ENCODE measurements around the gene POLG.

DNA sequence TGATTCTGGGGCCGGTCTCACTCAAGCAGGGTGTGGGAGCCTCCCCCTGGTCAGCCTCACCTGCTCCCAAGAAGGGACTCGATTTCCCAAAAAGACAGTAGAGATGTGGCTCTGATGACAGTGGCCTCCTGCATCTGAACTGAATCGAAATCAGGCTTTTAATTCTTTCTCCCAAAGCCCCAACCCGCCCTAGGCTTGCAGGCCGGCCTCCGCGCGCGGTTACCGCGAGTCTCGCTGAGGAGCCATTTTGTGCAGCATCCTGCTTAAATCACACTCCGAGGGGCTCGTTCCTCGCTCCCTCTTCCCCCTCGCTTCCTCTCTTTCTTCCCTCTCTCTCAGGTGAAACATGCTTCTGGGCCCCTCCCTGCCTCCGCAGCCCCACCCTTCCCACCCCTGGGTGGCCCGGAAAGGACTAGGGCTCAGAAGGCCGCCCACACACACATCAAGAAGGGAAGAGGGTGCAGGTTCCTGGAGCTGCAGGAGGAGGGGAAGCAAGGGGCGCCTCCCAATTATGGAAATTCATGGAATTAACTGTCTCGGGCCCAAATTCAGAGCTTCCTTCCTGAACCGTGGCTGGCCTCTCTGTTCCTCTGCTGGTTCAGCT is 30.9 kb upstream of the POLG start:
- TF ChIP-seq, protein P1, sequence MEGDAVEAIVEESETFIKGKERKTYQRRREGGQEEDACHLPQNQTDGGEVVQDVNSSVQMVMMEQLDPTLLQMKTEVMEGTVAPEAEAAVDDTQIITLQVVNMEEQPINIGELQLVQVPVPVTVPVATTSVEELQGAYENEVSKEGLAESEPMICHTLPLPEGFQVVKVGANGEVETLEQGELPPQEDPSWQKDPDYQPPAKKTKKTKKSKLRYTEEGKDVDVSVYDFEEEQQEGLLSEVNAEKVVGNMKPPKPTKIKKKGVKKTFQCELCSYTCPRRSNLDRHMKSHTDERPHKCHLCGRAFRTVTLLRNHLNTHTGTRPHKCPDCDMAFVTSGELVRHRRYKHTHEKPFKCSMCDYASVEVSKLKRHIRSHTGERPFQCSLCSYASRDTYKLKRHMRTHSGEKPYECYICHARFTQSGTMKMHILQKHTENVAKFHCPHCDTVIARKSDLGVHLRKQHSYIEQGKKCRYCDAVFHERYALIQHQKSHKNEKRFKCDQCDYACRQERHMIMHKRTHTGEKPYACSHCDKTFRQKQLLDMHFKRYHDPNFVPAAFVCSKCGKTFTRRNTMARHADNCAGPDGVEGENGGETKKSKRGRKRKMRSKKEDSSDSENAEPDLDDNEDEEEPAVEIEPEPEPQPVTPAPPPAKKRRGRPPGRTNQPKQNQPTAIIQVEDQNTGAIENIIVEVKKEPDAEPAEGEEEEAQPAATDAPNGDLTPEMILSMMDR (conservative IDR thresholded peaks at IDR 0.05), result no peak
- no peak for TF ChIP-seq ZFX (IDR thresholded peaks at IDR 0.05)

All from C4-2B (cell line).